BLaER1 (cell line): ENCODE measurements around the gene SCAF1.
"Not testable (repeated sequence)": the region's sequence is repeated elsewhere in the genome, so short reads cannot be mapped to it uniquely, and the experiment has no call there.

ENCODE experiments used
- H3K27ac ChIP-seq: shearing (Covaris generic); formaldehyde crosslinking; 2 replicates; pipeline ENCODE4 v1.8.1; 2022
- H3K27me3 ChIP-seq: shearing (Covaris generic); formaldehyde crosslinking; 2 replicates; pipeline ENCODE4 v1.8.1; 2022
- H3K36me3 ChIP-seq: shearing (Covaris generic); formaldehyde crosslinking; 2 replicates; pipeline ENCODE4 v1.8.1; 2022
- H3K4me1 ChIP-seq: shearing (Covaris generic); formaldehyde crosslinking; 2 replicates; pipeline ENCODE4 v1.8.1; 2022
- H3K4me2 ChIP-seq: shearing (Covaris generic); formaldehyde crosslinking; 2 replicates; pipeline ENCODE4 v1.8.1; 2022
- H3K4me3 ChIP-seq: shearing (Covaris generic); formaldehyde crosslinking; 2 replicates; pipeline ENCODE4 v1.8.1; 2022
- H3K9ac ChIP-seq: shearing (Covaris generic); formaldehyde crosslinking; 2 replicates; pipeline ENCODE4 v1.8.1; 2022
- H3K9me3 ChIP-seq: shearing (Covaris generic); formaldehyde crosslinking; 2 replicates; pipeline ENCODE4 v1.8.1; 2022
- H4K20me1 ChIP-seq: shearing (Covaris generic); formaldehyde crosslinking; 2 replicates; pipeline ENCODE4 v1.8.1; 2022
- Cebpa-rat ChIP-seq: shearing (Covaris generic); IDR thresholded peaks from 2 replicates; pipeline ENCODE4 v1.8.1; 2022

SCAF1 gene

DNA sequence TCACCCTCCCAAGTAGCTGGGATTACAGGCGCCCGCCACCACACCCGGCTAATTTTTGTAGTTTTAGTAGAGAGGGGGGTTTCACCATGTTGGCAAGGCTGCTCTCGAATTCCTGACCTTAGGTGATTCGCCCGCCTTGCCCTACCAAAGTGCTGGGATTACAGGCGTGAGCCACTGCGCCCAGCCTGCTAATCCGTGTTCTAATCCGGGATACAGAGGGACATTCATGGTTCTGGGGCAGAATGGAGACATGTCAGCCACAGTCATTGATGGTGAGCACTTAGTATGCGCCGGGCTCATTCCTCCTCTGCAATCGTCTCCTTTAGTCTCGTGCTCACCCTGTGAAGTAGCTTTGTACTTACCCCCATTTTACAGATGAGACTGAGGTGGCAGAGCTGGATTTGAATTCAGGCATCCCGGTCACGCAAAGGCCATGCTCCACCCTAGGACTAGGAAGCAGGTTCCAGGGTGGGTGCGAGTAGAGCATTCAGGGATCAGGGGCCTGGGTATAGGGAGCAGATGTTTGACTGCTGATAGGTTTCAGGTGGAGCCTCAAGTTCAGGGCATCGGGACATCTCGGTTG lies 10.3 kb upstream of the SCAF1 start:
- H3K9ac ChIP-seq: no peak overlapping the region
- H3K4me2 ChIP-seq: no peak overlapping the region
- H3K36me3 ChIP-seq: peaks cover 38% of the 10 kb centered on the region
- H3K9me3 ChIP-seq: no peaks in the 10 kb centered on the region
- H3K27me3 ChIP-seq: no peaks in the 10 kb centered on the region
- no peak overlapping the region for H3K4me3 ChIP-seq
- H3K4me1 ChIP-seq: peaks cover 20% of the 10 kb centered on the region
- no peak for TF ChIP-seq Cebpa-rat
- H3K27ac ChIP-seq: no peak overlapping the region
- H4K20me1 ChIP-seq: no peaks in the 10 kb centered on the region

DNA sequence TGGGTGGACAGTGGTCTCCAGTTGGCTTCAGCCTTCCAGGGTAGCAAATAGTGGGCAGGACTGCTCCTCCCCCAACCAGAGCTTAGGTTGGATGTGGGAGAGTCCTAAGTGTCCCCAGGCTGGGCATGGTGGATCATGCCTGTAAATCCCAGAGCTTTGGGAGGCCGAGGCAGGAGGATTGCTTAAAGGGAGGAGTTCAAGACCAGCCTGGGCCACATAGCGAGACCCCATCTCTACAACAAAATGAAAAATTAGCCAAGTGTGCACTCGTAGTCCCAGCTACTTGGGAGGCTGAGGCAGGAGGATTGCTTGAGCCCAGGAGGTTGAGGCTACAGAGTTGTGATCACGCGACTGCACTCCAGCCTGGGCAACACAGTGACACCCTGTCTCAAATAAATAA lies 9.4 kb upstream of the SCAF1 start:
- Histone ChIP-seq H3K9ac (no peak overlapping the region), H3K9me3 (no peaks in the 10 kb centered on the region), H3K27me3 (no peaks in the 10 kb centered on the region), H4K20me1 (no peaks in the 10 kb centered on the region), H3K4me3 (no peak overlapping the region), H3K4me2 (no peak overlapping the region), H3K36me3 (peaks cover 29% of the 10 kb centered on the region), H3K4me1 (peaks cover 25% of the 10 kb centered on the region), H3K27ac (no peak overlapping the region)
- no peak for TF ChIP-seq Cebpa-rat

DNA sequence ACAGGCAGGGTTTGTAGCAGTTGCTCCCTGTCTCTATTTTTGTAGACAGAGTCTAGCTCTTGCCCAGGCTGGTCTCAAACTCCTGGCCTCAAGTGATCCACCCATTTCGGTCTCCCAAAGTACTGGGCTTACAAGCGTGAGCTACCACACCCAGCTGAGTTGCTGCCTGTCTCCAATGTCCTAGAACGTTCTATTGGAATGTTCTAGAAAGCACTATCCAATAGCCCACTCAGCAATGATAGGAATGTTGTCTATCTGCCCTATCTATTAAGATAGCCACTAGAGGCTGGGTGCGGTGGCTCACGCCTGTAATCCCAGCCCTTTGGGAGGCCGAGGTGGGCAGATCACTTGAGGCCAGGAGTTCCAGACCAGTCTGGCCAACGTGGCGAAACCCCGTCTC lies 8.7 kb upstream of the SCAF1 start:
- not testable (repeated sequence) for H3K27me3 ChIP-seq, H3K9me3 ChIP-seq, H3K27ac ChIP-seq, H3K4me3 ChIP-seq, H3K4me2 ChIP-seq, H3K9ac ChIP-seq, H4K20me1 ChIP-seq
- peaks cover 32% of the 10 kb centered on the region for H3K4me1 ChIP-seq
- H3K36me3 ChIP-seq: peaks cover 22% of the 10 kb centered on the region

DNA sequence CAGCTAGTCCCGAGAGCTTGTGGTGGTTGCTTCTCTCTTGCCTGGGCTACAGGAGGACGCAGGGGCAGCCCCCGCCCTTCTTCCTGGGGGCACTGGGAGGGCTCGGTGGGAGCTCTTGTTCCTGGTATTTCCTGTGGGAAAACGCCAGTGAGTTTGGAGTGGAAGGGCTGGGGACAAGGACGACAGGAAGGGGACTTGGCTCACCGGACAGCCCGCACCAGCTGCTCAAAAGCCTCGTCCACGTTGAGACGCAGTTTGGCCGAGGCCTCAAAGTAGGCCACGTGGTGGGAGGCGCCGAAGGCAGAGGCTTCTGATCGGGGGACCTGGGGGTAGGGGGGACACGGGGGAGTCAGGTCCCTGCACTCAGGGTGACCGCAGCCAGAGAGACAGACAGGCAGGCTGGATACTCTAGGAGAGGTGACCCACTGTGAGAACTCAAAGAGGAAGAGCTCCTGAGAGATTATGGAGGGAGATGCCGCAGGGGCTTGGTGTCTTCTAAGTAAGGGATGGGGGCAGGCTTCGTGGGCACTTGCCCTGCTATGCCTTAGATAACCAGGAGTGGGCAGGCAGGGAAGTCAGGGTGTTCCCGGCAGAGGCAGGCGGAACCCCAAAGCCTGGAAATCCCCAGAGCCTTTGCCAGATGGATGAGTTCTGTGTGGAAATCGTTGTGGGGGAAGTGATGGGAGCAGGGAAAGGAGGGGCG lies 6.3 kb upstream of the SCAF1 start:
- no peaks in the 10 kb centered on the region for H3K9me3 ChIP-seq
- H3K4me1 ChIP-seq: peaks cover 47% of the 10 kb centered on the region
- H3K9ac ChIP-seq: peak overlapping the region; percentile 24; the same call in 1 of the 2 replicates
- H3K27me3 ChIP-seq: no peaks in the 10 kb centered on the region
- peak overlapping the region; percentile 41; the same call in 1 of the 2 replicates for H3K27ac ChIP-seq
- H3K36me3 ChIP-seq: no peaks in the 10 kb centered on the region
- no peak overlapping the region for H3K4me3 ChIP-seq
- peak overlapping the region; percentile 14 for H3K4me2 ChIP-seq
- no peak for TF ChIP-seq Cebpa-rat
- H4K20me1 ChIP-seq: no peaks in the 10 kb centered on the region

DNA sequence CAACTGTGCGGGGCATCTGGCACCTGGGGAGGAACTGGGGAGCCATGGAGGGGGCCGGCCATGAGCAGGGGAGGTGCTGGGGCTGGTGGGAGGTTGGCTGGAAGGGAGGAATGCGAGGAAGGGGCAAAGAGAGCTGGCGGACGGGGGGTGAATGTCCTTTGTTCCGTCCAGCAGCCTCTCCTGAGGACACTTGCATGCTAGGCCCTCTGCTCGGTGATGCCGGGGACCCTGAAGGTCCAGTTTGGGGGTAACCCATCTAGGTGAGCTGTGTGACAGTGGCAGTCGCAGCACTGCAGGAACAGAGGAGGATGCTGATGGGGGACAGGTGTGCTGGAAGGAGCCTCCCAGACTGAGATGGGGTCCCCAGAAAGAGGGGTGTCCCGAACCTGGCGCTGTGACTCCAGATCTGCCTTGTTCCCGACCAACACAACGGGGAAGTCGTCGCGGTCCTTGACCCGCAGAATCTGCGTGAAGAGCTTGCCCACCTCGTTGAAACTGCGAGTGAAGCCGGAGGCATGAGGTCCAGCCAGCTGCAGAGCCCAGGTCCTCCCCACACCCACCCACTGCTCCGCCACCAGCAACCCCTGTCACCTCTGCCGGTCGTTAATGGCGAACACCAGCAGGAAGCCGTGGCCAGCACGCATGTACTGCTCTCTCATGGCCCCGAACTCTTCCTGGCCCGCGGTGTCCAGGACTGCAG lies 5.6 kb upstream of the SCAF1 start:
- peaks cover 53% of the 10 kb centered on the region for H3K4me1 ChIP-seq
- H3K9me3 ChIP-seq: no peaks in the 10 kb centered on the region
- no peaks in the 10 kb centered on the region for H3K36me3 ChIP-seq
- H3K4me2 ChIP-seq: no peak overlapping the region
- H3K4me3 ChIP-seq: no peak overlapping the region
- no peaks in the 10 kb centered on the region for H3K27me3 ChIP-seq
- H4K20me1 ChIP-seq: no peaks in the 10 kb centered on the region
- 0 out of 2 replicates have a peak overlapping the region, but pooled peaks have one; percentile 13 for H3K27ac ChIP-seq
- 0 out of 2 replicates have a peak overlapping the region, but pooled peaks have one; percentile 19 for H3K9ac ChIP-seq
- TF ChIP-seq Cebpa-rat: no peak

DNA sequence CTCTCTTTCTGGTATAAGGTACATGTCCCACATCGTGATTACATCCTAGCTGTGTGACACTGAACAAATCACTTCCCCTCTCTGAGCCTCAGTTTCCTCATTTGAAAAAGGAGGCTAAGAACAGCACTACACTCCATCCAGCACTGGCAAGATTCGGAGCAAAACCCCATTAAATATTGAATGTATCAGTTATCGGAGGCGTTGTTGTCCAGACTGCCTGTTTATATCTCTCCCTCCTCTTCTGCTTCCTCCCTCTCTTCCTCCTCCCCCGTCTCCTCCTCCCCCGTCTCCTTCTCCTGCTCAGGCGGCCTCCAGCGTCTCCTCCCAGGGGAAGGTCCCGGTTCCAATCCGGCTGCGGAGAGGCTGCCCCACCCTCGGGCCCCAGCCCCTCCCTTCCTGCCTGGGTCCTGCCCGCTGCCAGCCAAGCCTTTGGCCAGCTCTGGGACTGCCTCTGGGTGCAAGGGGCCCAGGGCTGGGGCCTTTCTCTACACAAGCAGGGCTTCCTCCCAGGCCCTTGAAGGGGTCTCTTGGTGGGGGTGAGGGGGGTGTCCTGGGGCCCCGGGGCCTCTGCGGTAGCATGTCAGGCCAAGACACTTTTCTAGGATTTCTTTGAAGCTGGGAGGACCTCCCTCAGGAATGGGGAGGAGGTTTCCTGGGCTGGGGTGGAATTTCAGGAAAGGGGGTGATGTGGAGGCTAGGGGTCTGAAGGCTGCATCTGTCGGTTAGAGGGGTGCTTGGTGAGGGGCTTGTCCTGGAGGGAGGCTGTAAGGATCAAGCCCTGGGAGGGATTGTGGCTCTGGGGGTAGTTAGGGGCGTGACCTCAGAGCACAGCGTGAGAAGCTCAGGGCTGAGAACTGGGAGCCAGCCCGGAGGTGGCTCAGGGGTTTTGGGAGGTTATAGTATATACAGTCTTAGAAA lies 3.9 kb upstream of the SCAF1 start:
- no peaks in the 10 kb centered on the region for H3K9me3 ChIP-seq
- no peaks in the 10 kb centered on the region for H3K27me3 ChIP-seq
- peak overlapping the region; percentile 22 for H3K27ac ChIP-seq
- H3K4me3 ChIP-seq: peak overlapping the region; percentile 36; the same call in 1 of the 2 replicates
- TF ChIP-seq Cebpa-rat: no peak
- no peaks in the 10 kb centered on the region for H3K36me3 ChIP-seq
- H3K4me1 ChIP-seq: peaks cover 61% of the 10 kb centered on the region
- peak overlapping the region; percentile 60 for H3K9ac ChIP-seq
- peak overlapping the region; percentile 97 for H3K4me2 ChIP-seq
- H4K20me1 ChIP-seq: peaks cover 1% of the 10 kb centered on the region; the same call in 1 of the 2 replicates

DNA sequence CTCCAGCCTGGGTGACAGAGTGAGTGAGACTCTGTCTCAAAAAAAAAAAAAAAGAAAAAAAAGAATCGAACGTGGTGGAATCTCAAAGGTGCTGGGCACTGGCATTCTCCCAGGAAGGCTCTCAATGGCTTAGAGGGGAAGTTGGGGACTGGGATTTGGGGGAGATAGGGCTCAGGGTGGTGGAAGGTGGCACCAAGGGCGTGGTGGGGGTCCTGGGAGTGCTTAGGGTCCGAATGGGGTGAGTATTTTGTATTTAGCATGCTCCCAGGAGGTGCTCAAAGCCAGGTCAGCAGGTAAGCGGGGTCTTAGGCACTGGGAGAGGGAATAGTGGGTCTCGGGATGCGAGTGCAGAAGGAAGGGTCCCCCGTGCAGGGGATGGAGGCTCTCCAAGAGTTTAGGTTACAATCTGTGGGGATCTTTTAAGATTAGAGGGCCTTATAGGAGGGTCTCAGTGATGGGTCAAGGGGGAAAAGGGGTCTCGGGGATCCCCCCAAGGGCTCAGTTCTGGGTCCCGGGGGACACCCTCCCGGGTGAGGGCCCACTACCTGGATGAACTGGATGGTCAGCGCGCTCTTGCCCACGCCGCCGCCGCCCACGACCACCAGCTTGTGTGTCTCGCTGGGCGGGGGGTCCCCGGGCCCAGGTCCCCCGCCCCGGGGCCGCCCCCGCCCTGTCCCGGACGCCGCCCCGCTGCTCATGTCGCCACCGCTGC lies 2.5 kb upstream of the SCAF1 start:
- Histone ChIP-seq H4K20me1 (peaks cover 16% of the 10 kb centered on the region), H3K36me3 (peaks cover 4% of the 10 kb centered on the region), H3K27ac (peak overlapping the region; percentile 55; the same call in 1 of the 2 replicates), H3K9ac (peak overlapping the region; percentile 75), H3K4me2 (peak overlapping the region; percentile 97), H3K9me3 (no peaks in the 10 kb centered on the region), H3K4me1 (peaks cover 75% of the 10 kb centered on the region), H3K4me3 (peak overlapping the region; percentile 69), H3K27me3 (no peaks in the 10 kb centered on the region)
- no peak for TF ChIP-seq Cebpa-rat

DNA sequence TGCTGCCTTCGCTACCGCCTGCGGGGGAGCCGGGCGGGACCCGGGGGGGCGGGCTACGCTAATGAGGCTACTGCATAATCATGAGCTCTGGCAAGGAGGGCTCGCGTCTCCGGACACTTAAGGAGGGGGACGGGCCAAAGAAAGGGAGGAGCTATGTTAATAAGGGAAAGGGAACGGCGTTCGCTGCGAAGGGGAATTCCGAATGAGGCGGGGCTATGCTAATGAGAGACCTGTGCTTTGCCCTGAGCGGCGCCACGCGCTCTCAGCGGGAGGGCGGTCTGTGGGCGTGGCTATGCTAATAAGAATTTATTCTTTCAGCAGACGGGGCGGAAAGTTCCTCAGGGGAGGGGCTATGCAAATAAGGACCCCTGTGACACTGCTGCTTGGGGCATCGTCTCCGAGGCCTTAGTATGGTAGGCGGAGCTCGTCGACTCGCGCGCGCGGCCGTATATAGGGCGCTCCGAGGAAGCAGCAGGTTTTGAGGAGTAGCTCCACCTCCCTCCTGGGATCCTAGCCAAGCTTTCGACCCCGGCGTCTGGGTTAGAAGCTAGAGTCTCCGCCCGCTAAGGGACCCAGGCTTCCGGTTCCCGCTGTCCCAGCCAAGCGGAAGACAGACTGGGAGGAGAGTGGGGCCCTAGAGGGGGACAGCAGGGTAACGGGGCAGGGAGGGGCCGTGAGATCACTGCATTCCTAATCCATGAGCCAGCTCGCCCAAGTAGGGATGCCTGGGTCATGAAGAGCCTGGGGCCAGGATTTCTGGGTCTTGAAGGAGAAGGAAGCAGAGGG lies 1.7 kb upstream of the SCAF1 start, which contains the start of gene RRAS:
Gene RRAS (minus strand): TSS at position 31 of the 786 bp plus-strand sequence. CDS start 45 bp downstream, outside the sequence.
- Histone ChIP-seq H3K27me3 (no peaks in the 10 kb centered on the region), H3K4me3 (peak within 1 kb of the TSS; percentile 97), H3K4me2 (peak within 1 kb of the TSS; percentile 97), H3K4me1 (peaks cover 76% of the 10 kb centered on the region), H3K27ac (peak within 1 kb of the TSS; percentile 92), H3K9me3 (no peaks in the 10 kb centered on the region), H4K20me1 (peaks cover 24% of the 10 kb centered on the region), H3K36me3 (peaks cover 12% of the 10 kb centered on the region), H3K9ac (peak within 1 kb of the TSS; percentile 88)
- TF ChIP-seq Cebpa-rat: no peak
